H1 (cell line): ENCODE data around the gene GJD4. TPM values are rescaled to one million over a fixed set of nuclear protein-coding genes. Genes with fewer than 3 reads are reported as not detected.

Source experiments
- CTCF ChIA-PET: fragments of 300-600 bp; sonication (Branson Sonifier 250); formaldehyde crosslinking; loops from one replicate; lab custom pipeline; 2021; ENCODE audit not compliant: partially characterized antibody; lab: Charles Lee
- POLR2A ChIA-PET: fragments of 300-600 bp; sonication (Branson Sonifier 250); formaldehyde crosslinking; loops from one replicate; lab custom pipeline; 2021; ENCODE audit warnings: inconsistent platforms; ENCODE audit not compliant: partially characterized antibody; lab: Charles Lee
- DNase-seq, 2 experiments: peaks; one replicate each; pipeline versions ENCODE4 v3.0.0 to v3.0.0-alpha.2; 2010 to 2022; ENCODE audit warnings: low spot score in 2 of 2, low read depth in 1 of 2, mixed read lengths in 1 of 2
- FAIRE-seq: peaks from 2 replicates; lab custom pipeline; 2011; peaks lifted over from hg19 to GRCh38; lab: Jason Lieb, UNC
- H2AFZ ChIP-seq: 2 replicates; pipeline ENCODE4 v1.8.1; 2012; ENCODE audit warnings: low read length, inconsistent platforms
- H2AK5ac ChIP-seq: 2 replicates; pipeline ENCODE4 v1.6.1; 2013; ENCODE audit warnings: low read depth, low read length
- H2BK120ac ChIP-seq: replicated peaks from 2 replicates; pipeline ENCODE3; 2013; ENCODE audit warnings: low read depth, low read length, inconsistent platforms
- H2BK12ac ChIP-seq: 2 replicates; pipeline ENCODE4 v1.6.1; 2013; ENCODE audit warnings: low read depth, low read length
- H2BK15ac ChIP-seq: 2 replicates; pipeline ENCODE4 v1.6.1; 2013; ENCODE audit warnings: low read length
- H2BK20ac ChIP-seq: 2 replicates; pipeline ENCODE4 v1.6.1; 2013; ENCODE audit warnings: low read length
- H2BK5ac ChIP-seq: 2 replicates; pipeline ENCODE4 v1.6.1; 2013; ENCODE audit warnings: low read depth, low read length
- H3K14ac ChIP-seq: 2 replicates; pipeline ENCODE4 v1.6.1; 2013; ENCODE audit warnings: inconsistent platforms; ENCODE audit not compliant: insufficient read length
- H3K18ac ChIP-seq: 2 replicates; pipeline ENCODE4 v1.6.1; 2013; ENCODE audit warnings: low read length; ENCODE audit errors: extremely low read depth
- H3K23ac ChIP-seq: 2 replicates; pipeline ENCODE4 v1.6.1; 2013; ENCODE audit warnings: inconsistent platforms; ENCODE audit not compliant: insufficient read length
- H3K23me2 ChIP-seq: 2 replicates; pipeline ENCODE4 v1.6.1; 2013; ENCODE audit warnings: low read depth, low read length
- H3K27ac ChIP-seq: 2 replicates; pipeline ENCODE4 v1.6.1; 2011; ENCODE audit warnings: low read depth, low read length, inconsistent platforms
- H3K27me3 ChIP-seq, 4 experiments: replicated peaks in 1 of 4; 1 replicate in 1 of 4; 2 replicates in 3 of 4; pipeline versions ENCODE4 v1.6.1 to v1.8.1; 2011 to 2013; ENCODE audit warnings: low read length in 3 of 4, mild to moderate bottlenecking in 3 of 4, inconsistent platforms in 2 of 4, mixed read lengths in 2 of 4, moderate library complexity in 1 of 4; ENCODE audit not compliant: control insufficient read depth in 3 of 4, insufficient read depth in 3 of 4; ENCODE audit errors: extremely low read depth in 1 of 4
- H3K36me3 ChIP-seq, 4 experiments: 2 replicates each; pipeline versions ENCODE4 v1.6.1 to v1.8.1; 2011 to 2013; ENCODE audit warnings: mild to moderate bottlenecking in 4 of 4, low read length in 3 of 4, moderate library complexity in 2 of 4, control low read depth in 1 of 4, inconsistent platforms in 1 of 4; ENCODE audit not compliant: insufficient read depth in 4 of 4, control insufficient read depth in 2 of 4
- H3K4ac ChIP-seq: replicated peaks from 2 replicates; pipeline ENCODE3; 2013; ENCODE audit warnings: low read length, low read depth, mixed read lengths, inconsistent platforms; ENCODE audit not compliant: insufficient read length
- H3K4me1 ChIP-seq, 4 experiments: replicated peaks in 1 of 4; 1 replicate in 1 of 4; 2 replicates in 3 of 4; pipeline versions ENCODE4 v1.6.1 to v1.8.1; 2011 to 2013; ENCODE audit warnings: low read length in 3 of 4, inconsistent platforms in 2 of 4, mixed read lengths in 1 of 4; ENCODE audit not compliant: insufficient read depth in 4 of 4, control insufficient read depth in 3 of 4
- H3K4me2 ChIP-seq, 2 experiments: 2 replicates each; pipeline versions ENCODE4 v1.6.1 to v1.8.1; 2011 to 2013; ENCODE audit warnings: low read depth in 2 of 2, low read length in 2 of 2, control low read depth in 1 of 2, inconsistent platforms in 1 of 2, mild to moderate bottlenecking in 1 of 2; ENCODE audit not compliant: insufficient read depth in 1 of 2
- H3K4me3 ChIP-seq, 4 experiments: fragments of 200-600, 300-600 bp in 1 of 4; sonication (generic), shearing (Covaris generic), sonication (Bioruptor Twin) in 1 of 4; 2 replicates each; pipeline versions ENCODE4 v1.5.1 to v1.8.1; 2011 to 2016; ENCODE audit warnings: low read length in 4 of 4, low read depth in 3 of 4, control low read depth in 2 of 4, inconsistent platforms in 2 of 4, mild to moderate bottlenecking in 2 of 4, mixed read lengths in 1 of 4, moderate library complexity in 1 of 4; ENCODE audit not compliant: insufficient read depth in 2 of 4; ENCODE audit errors: extremely low read depth in 1 of 4
- H3K56ac ChIP-seq: replicated peaks from 2 replicates; pipeline ENCODE3; 2013; ENCODE audit warnings: low read depth, mild to moderate bottlenecking, mixed read lengths, low read length, inconsistent platforms; ENCODE audit not compliant: insufficient read length
- H3K79me1 ChIP-seq: 2 replicates; pipeline ENCODE4 v1.6.1; 2013; ENCODE audit warnings: low read depth, low read length, control low read depth
- H3K79me2 ChIP-seq, 2 experiments: 2 replicates each; pipeline versions ENCODE4 v1.6.1 to v1.8.1; 2012 to 2013; ENCODE audit warnings: low read length in 2 of 2, mild to moderate bottlenecking in 2 of 2, inconsistent platforms in 1 of 2; ENCODE audit not compliant: insufficient read depth in 2 of 2, control insufficient read depth in 1 of 2
- H3K9ac ChIP-seq, 4 experiments: replicated peaks in 1 of 4; 1 replicate in 1 of 4; 2 replicates in 3 of 4; pipeline versions ENCODE4 v1.6.1 to v1.8.1; 2011 to 2013; ENCODE audit warnings: low read depth in 3 of 4, low read length in 3 of 4, control low read depth in 2 of 4, mild to moderate bottlenecking in 2 of 4, moderate library complexity in 2 of 4, inconsistent platforms in 1 of 4; ENCODE audit errors: extremely low read depth in 1 of 4
- H3K9me3 ChIP-seq, 2 experiments: 2 replicates each; pipeline versions ENCODE4 v1.6.1 to v1.8.1; 2012 to 2013; ENCODE audit warnings: mild to moderate bottlenecking in 2 of 2, moderate library complexity in 2 of 2, control low read depth in 1 of 2, inconsistent platforms in 1 of 2, low read depth in 1 of 2, low read length in 1 of 2, mixed read lengths in 1 of 2; ENCODE audit not compliant: insufficient read depth in 2 of 2
- H4K20me1 ChIP-seq, 2 experiments: replicated peaks in 1 of 2; 2 replicates each; pipeline versions ENCODE3 to v1.8.1; 2011 to 2013; ENCODE audit warnings: inconsistent platforms in 2 of 2, low read length in 2 of 2, mild to moderate bottlenecking in 1 of 2; ENCODE audit not compliant: insufficient read depth in 2 of 2, control insufficient read depth in 1 of 2
- H4K5ac ChIP-seq: 2 replicates; pipeline ENCODE4 v1.6.1; 2013; ENCODE audit warnings: low read length, low read depth, mixed read lengths, inconsistent platforms; ENCODE audit not compliant: insufficient read length
- H4K8ac ChIP-seq: 2 replicates; pipeline ENCODE4 v1.8.0; 2013; ENCODE audit warnings: mild to moderate bottlenecking, moderate library complexity, low read length, inconsistent platforms; ENCODE audit not compliant: insufficient read depth; ENCODE audit errors: extremely low read depth
- H4K91ac ChIP-seq: replicated peaks from 2 replicates; pipeline ENCODE3; 2013; ENCODE audit warnings: low read length, mixed read lengths, inconsistent platforms; ENCODE audit not compliant: insufficient read length
- ASH2L ChIP-seq: fragments of 200-600, 300-600 bp; sonication (generic); IDR thresholded peaks from one replicate; pipeline ENCODE4 v1.7.1; 2017; ENCODE audit warnings: low read length
- BCL11A ChIP-seq, 2 experiments: IDR thresholded peaks; one replicate each; pipeline ENCODE4 v1.6.1; 2011; ENCODE audit warnings: low read depth in 2 of 2, low read length in 2 of 2, mild to moderate bottlenecking in 2 of 2
- CHD2 ChIP-seq: IDR thresholded peaks from 2 replicates; pipeline ENCODE4 v1.6.1; 2012; ENCODE audit warnings: low read length, improper control_type of control experiment
- CTBP2 ChIP-seq: IDR thresholded peaks from 2 replicates; pipeline ENCODE4 v1.7.0; 2011; ENCODE audit warnings: borderline replicate concordance, mild to moderate bottlenecking, moderate library complexity, mixed read lengths, low read length; ENCODE audit not compliant: insufficient read depth, insufficient read length
- CTCF ChIP-seq, 3 experiments: IDR thresholded peaks; 1 replicate in 2 of 3; 2 replicates in 1 of 3; pipeline versions ENCODE4 v1.5.1 to v1.6.1; 2011; ENCODE audit warnings: low read length in 3 of 3, mild to moderate bottlenecking in 3 of 3, inconsistent platforms in 2 of 3, low read depth in 1 of 3, moderate library complexity in 1 of 3; ENCODE audit not compliant: insufficient read depth in 1 of 3; ENCODE audit errors: control extremely low read depth in 1 of 3
- E2F6 ChIP-seq: IDR thresholded peaks from 2 replicates; pipeline ENCODE4 v1.6.1; 2012; ENCODE audit warnings: inconsistent platforms
- EZH2 ChIP-seq: fragments of 200-600 bp; sonication (generic); IDR thresholded peaks from 2 replicates; pipeline ENCODE4 v1.7.1; 2012; ENCODE audit warnings: low read depth, mild to moderate bottlenecking, moderate library complexity, low read length, inconsistent platforms; ENCODE audit not compliant: severe bottlenecking
- FOSL1 ChIP-seq: IDR thresholded peaks from 2 replicates; pipeline ENCODE4 v1.6.1; 2011; ENCODE audit warnings: mild to moderate bottlenecking, low read depth, low read length, moderate library complexity; ENCODE audit not compliant: insufficient read depth
- JUND ChIP-seq: IDR thresholded peaks from 2 replicates; pipeline ENCODE4 v1.6.1; 2011; ENCODE audit warnings: mild to moderate bottlenecking, improper control_type of control experiment, low read length
- PHF8 ChIP-seq: fragments of 200-600 bp; sonication (generic); conservative IDR thresholded peaks from 2 replicates; pipeline ENCODE4 v1.7.1; 2012; ENCODE audit warnings: low read depth, mild to moderate bottlenecking, inconsistent platforms, low read length, moderate library complexity
- SP4 ChIP-seq: IDR thresholded peaks from 2 replicates; pipeline ENCODE4 v1.6.1; 2012; ENCODE audit warnings: low read length, inconsistent platforms
- SRF ChIP-seq: IDR thresholded peaks from 2 replicates; pipeline ENCODE4 v1.6.1; 2011; ENCODE audit warnings: mild to moderate bottlenecking, low read depth, low read length, moderate library complexity
- WGBS, 2 experiments: shearing (Covaris generic) in 1 of 2; methylation state at CpG; one replicate each; pipeline versions ENCODE4 v1.1.6 to v1.1.7; 2013 to 2015; ENCODE audit warnings: low lambda C conversion rate in 2 of 2, mixed read lengths in 2 of 2, inconsistent platforms in 1 of 2, low coverage in 1 of 2, missing lambda C conversion rate in 1 of 2; ENCODE audit not compliant: insufficient replicate concordance in 2 of 2, insufficient coverage in 1 of 2, insufficient read length in 1 of 2; ENCODE audit errors: extremely low coverage in 1 of 2, missing lambda C conversion rate in 1 of 2; 5-methylcytosine and 5-hydroxymethylcytosine counted together
- polyA plus RNA-seq, 7 experiments: library from polyadenylated mRNA; depleted of rRNA in 3 of 7; stranded (reverse) in 5 of 7; unstranded in 2 of 7; fragments of >200 nt in 5 of 7; fragments of 200-250 nt in 2 of 7; gene quantifications; 1 replicate in 5 of 7; 2 replicates in 1 of 7; 4 replicates in 1 of 7; pipeline versions ENCODE4 v1.2.1 to v1.2.3, GENCODE V29; 2011 to 2013; ENCODE audit warnings: missing spikeins in 2 of 7, mixed read lengths in 2 of 7
- total RNA-seq: library from RNA; stranded (reverse); fragmentation: NEBNext Ultra II Directional; extraction: Animal tissue kit (Norgen Biotek cat#: 25700); gene quantifications from 2 replicates; pipeline ENCODE4 v1.2.1, GENCODE V29; 2021

Gene GJD4
- total and polyA plus RNA-seq, 2 of the 8 experiments (the other 6 are each of a cell fraction or from before 2014, with no cell fraction given), result not detected

DNA sequence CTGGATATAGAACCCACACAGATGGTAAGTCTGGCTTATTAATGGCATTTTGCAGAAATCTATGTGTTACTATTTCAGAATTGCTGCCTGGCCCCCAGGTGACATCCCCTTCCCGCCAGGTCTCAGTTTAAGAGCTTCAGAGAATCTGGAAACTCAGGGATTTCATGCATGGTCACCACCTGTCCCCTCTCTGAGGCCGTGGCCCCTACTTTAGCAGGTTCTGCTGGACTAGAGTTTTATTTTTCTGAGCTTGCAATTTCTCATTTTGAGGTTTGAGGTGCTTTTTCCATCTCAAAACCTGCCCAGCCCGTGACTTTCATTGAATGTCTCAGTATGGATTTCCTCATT is 24.7 kb upstream of the GJD4 start:
- FAIRE-seq (no peak), DNase-seq (no peak)
- H3K14ac ChIP-seq, result no peak overlapping the region
- H3K36me3 ChIP-seq, result no peaks in the 10 kb centered on the region
- H4K91ac ChIP-seq, result no peak overlapping the region
- no peak overlapping the region for H3K18ac ChIP-seq
- no peak overlapping the region for H3K9ac ChIP-seq
- H2BK15ac ChIP-seq, result no peak overlapping the region
- no peak overlapping the region for H4K5ac ChIP-seq
- no peak overlapping the region for H2BK12ac ChIP-seq
- no peak overlapping the region for H3K4ac ChIP-seq
- no peak overlapping the region for H3K27ac ChIP-seq
- no peaks in the 10 kb centered on the region for H3K23me2 ChIP-seq
- H3K79me2 ChIP-seq, result no peaks in the 10 kb centered on the region
- H3K4me2 ChIP-seq, result no peak overlapping the region
- H2AFZ ChIP-seq, result no peak overlapping the region
- H3K4me1 ChIP-seq, result no peaks in the 10 kb centered on the region
- POLR2A ChIA-PET, result no interaction called here
- H4K20me1 ChIP-seq, result no peaks in the 10 kb centered on the region
- no peaks in the 10 kb centered on the region for H3K9me3 ChIP-seq
- no peaks in the 10 kb centered on the region for H3K79me1 ChIP-seq
- no peak overlapping the region for H2BK20ac ChIP-seq
- H3K4me3 ChIP-seq, result no peak overlapping the region
- CTCF ChIA-PET, result interaction anchor here (0.6 to 2.7 kb wide), 7 partner anchors 8 to 340 kb away, joined by 3 to 10 read pairs (median 4); no protein-coding TSS in a partner anchor
- no peaks in the 10 kb centered on the region for H3K27me3 ChIP-seq
- no peak overlapping the region for H2BK5ac ChIP-seq
- H3K56ac ChIP-seq, result no peak overlapping the region
- WGBS, 2 experiments, result 84% methylated on average over 3 of the region's 3 CpGs; no CpG with 5 or more reads in 1 of the 2 experiments
- no peak overlapping the region for H2BK120ac ChIP-seq
- H4K8ac ChIP-seq, result no peak overlapping the region
- no peak overlapping the region for H2AK5ac ChIP-seq
- H3K23ac ChIP-seq, result no peak overlapping the region
- TF ChIP-seq CTBP2 (no peak), ASH2L (no peak), JUND (no peak), PHF8 (no peak), SP4 (no peak), FOSL1 (no peak), SRF (no peak), BCL11A (IDR thresholded peaks at IDR 0.05; ENCODE audit: low read depth in 2 of 2, low read length in 2 of 2) (no peak), CHD2 (no peak), EZH2 (no peak), E2F6 (no peak), CTCF (IDR thresholded peaks at IDR 0.05; ENCODE audit: control extremely low read depth in 1 of 3, insufficient read depth in 1 of 3, low read depth in 1 of 3, low read length in 3 of 3) (no peak)
